WTC11 (cell line): ENCODE results near the gene UBE2J2. TPM values are rescaled to one million over a fixed set of nuclear protein-coding genes. Genes with fewer than 3 reads are reported as not detected.
A peak's percentile ranks its signal among the peaks of the same experiment; 100 is the strongest.

Experiments used
- ATAC-seq: fragments of 200-7000 bp; cut with Tn5 transposase; 2 replicates; pipeline ENCODE4 v1.10.0; 2021; ENCODE audit warnings: mild to moderate bottlenecking, moderate library complexity
- CTCF ChIA-PET: fragments of 300-600 bp; sonication (Branson Sonifier 250); formaldehyde crosslinking; loops from one replicate; lab custom pipeline; 2021; ENCODE audit warnings: antibody characterized with exemption; lab: Charles Lee
- POLR2A ChIA-PET: fragments of 350-600 bp; sonication (Branson Sonifier 250); formaldehyde crosslinking; loops from one replicate; lab custom pipeline; 2021; ENCODE audit warnings: antibody characterized with exemption; lab: Charles Lee
- DNase-seq: peaks from one replicate; pipeline ENCODE4 v3.0.0; 2021; ENCODE audit warnings: low spot score
- H3K27ac Mint-ChIP-seq: 2 replicates; pipeline ENCODE4 v1.8.0; 2021; ENCODE audit warnings: mixed read lengths
- H3K27me3 Mint-ChIP-seq: 2 replicates; pipeline ENCODE4 v1.8.0; 2021; ENCODE audit warnings: low read depth, mild to moderate bottlenecking, moderate library complexity, mixed read lengths
- H3K36me3 Mint-ChIP-seq: 2 replicates; pipeline ENCODE4 v1.8.0; 2021; ENCODE audit warnings: mixed read lengths
- H3K4me1 Mint-ChIP-seq: 2 replicates; pipeline ENCODE4 v1.8.0; 2022; ENCODE audit warnings: mixed read lengths
- H3K4me3 Mint-ChIP-seq: 2 replicates; pipeline ENCODE4 v1.8.0; 2021; ENCODE audit warnings: mild to moderate bottlenecking, moderate library complexity, mixed read lengths
- H3K9me3 Mint-ChIP-seq: 2 replicates; pipeline ENCODE4 v1.8.0; 2021; ENCODE audit warnings: mixed read lengths
- CBFB ChIP-seq: sonication (generic); formaldehyde crosslinking; IDR thresholded peaks from 2 replicates; pipeline ENCODE4 v1.8.1; 2022; ENCODE audit warnings: mild to moderate bottlenecking, low read depth, missing genetic modification reagents
- CDX4 ChIP-seq: fragments of 250-450 bp; sonication (Bioruptor Pico); IDR thresholded peaks from 2 replicates; pipeline ENCODE4 v1.9.0; 2021; ENCODE audit warnings: moderate library complexity, mild to moderate bottlenecking, inconsistent platforms, borderline replicate concordance
- NFYB ChIP-seq: sonication (generic); formaldehyde crosslinking; conservative IDR thresholded peaks from 2 replicates; pipeline ENCODE4 v1.8.0; 2022; ENCODE audit warnings: low read depth, missing genetic modification reagents
- SMAD3 ChIP-seq: sonication (generic); formaldehyde crosslinking; IDR thresholded peaks from 2 replicates; pipeline ENCODE4 v1.8.0; 2022; ENCODE audit warnings: missing genetic modification reagents, mild to moderate bottlenecking, borderline replicate concordance
- SMAD4 ChIP-seq: sonication (generic); formaldehyde crosslinking; IDR thresholded peaks from 2 replicates; pipeline ENCODE4 v1.8.0; 2022; ENCODE audit warnings: mild to moderate bottlenecking, missing genetic modification reagents
- ZNF425 ChIP-seq: fragments of 250-450 bp; sonication (Bioruptor Pico); conservative IDR thresholded peaks from 2 replicates; pipeline ENCODE4 v1.9.0; 2021; ENCODE audit warnings: mild to moderate bottlenecking
- total RNA-seq: library from RNA; stranded (reverse); gene quantifications from 3 replicates; pipeline ENCODE4 v1.2.3, GENCODE V29; 2021
- TF ChIP-seq, protein P1 (sequence below): sonication (generic); formaldehyde crosslinking; conservative IDR thresholded peaks from 2 replicates; pipeline ENCODE4 v1.8.1; 2023; ENCODE audit warnings: mild to moderate bottlenecking, low read depth, missing genetic modification reagents, moderate library complexity
- TF ChIP-seq, protein P2 (sequence below): sonication (generic); formaldehyde crosslinking; IDR thresholded peaks from 2 replicates; pipeline ENCODE4 v1.8.1; 2023; ENCODE audit warnings: mild to moderate bottlenecking, missing genetic modification reagents
- TF ChIP-seq, protein P3 (sequence below): fragments of 250-450 bp; sonication (Bioruptor Pico); IDR thresholded peaks from 2 replicates; pipeline ENCODE4 v1.9.0; 2021; ENCODE audit warnings: mild to moderate bottlenecking

UBE2J2 gene
- total RNA-seq, 1 experiment from 2014 or later, result 72.2 TPM

GRCh38 chr1:1287288-1288110 lies 13.8 kb upstream of the UBE2J2 start (continued):
- TF ChIP-seq, protein P1, sequence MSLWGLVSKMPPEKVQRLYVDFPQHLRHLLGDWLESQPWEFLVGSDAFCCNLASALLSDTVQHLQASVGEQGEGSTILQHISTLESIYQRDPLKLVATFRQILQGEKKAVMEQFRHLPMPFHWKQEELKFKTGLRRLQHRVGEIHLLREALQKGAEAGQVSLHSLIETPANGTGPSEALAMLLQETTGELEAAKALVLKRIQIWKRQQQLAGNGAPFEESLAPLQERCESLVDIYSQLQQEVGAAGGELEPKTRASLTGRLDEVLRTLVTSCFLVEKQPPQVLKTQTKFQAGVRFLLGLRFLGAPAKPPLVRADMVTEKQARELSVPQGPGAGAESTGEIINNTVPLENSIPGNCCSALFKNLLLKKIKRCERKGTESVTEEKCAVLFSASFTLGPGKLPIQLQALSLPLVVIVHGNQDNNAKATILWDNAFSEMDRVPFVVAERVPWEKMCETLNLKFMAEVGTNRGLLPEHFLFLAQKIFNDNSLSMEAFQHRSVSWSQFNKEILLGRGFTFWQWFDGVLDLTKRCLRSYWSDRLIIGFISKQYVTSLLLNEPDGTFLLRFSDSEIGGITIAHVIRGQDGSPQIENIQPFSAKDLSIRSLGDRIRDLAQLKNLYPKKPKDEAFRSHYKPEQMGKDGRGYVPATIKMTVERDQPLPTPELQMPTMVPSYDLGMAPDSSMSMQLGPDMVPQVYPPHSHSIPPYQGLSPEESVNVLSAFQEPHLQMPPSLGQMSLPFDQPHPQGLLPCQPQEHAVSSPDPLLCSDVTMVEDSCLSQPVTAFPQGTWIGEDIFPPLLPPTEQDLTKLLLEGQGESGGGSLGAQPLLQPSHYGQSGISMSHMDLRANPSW, result no peak
- TF ChIP-seq, protein P2, sequence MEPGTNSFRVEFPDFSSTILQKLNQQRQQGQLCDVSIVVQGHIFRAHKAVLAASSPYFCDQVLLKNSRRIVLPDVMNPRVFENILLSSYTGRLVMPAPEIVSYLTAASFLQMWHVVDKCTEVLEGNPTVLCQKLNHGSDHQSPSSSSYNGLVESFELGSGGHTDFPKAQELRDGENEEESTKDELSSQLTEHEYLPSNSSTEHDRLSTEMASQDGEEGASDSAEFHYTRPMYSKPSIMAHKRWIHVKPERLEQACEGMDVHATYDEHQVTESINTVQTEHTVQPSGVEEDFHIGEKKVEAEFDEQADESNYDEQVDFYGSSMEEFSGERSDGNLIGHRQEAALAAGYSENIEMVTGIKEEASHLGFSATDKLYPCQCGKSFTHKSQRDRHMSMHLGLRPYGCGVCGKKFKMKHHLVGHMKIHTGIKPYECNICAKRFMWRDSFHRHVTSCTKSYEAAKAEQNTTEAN (CRISPR knock-in tag), result no peak

GRCh38 chr1:1286313-1287261 lies 12.9 kb upstream of the UBE2J2 start:
- Mint-ChIP-seq H3K4me1 (no peaks in the 10 kb centered on the region), H3K27ac (no peak overlapping the region), H3K9me3 (no peaks in the 10 kb centered on the region), H3K4me3 (no peak overlapping the region), H3K36me3 (no peaks in the 10 kb centered on the region), H3K27me3 (no peaks in the 10 kb centered on the region)
- CTCF ChIA-PET, result interaction anchor here (1.8 kb wide), 1 partner anchor 40 kb away, joined by 8 read pairs; the partner anchor contains the start of gene C1QTNF12
- POLR2A ChIA-PET, result no interaction called here
- ATAC-seq (no peak), DNase-seq (peak; percentile 13)
- no peak for TF ChIP-seq SMAD3
- no peak for TF ChIP-seq CDX4 (CRISPR knock-in tag)
- no peak for TF ChIP-seq NFYB (CRISPR knock-in tag)
- no peak for TF ChIP-seq SMAD4 (CRISPR knock-in tag)
- no peak for TF ChIP-seq ZNF425 (CRISPR knock-in tag)
- TF ChIP-seq, protein P3, sequence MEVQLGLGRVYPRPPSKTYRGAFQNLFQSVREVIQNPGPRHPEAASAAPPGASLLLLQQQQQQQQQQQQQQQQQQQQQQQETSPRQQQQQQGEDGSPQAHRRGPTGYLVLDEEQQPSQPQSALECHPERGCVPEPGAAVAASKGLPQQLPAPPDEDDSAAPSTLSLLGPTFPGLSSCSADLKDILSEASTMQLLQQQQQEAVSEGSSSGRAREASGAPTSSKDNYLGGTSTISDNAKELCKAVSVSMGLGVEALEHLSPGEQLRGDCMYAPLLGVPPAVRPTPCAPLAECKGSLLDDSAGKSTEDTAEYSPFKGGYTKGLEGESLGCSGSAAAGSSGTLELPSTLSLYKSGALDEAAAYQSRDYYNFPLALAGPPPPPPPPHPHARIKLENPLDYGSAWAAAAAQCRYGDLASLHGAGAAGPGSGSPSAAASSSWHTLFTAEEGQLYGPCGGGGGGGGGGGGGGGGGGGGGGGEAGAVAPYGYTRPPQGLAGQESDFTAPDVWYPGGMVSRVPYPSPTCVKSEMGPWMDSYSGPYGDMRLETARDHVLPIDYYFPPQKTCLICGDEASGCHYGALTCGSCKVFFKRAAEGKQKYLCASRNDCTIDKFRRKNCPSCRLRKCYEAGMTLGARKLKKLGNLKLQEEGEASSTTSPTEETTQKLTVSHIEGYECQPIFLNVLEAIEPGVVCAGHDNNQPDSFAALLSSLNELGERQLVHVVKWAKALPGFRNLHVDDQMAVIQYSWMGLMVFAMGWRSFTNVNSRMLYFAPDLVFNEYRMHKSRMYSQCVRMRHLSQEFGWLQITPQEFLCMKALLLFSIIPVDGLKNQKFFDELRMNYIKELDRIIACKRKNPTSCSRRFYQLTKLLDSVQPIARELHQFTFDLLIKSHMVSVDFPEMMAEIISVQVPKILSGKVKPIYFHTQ (CRISPR knock-in tag), result no peak
- no peak for TF ChIP-seq CBFB (CRISPR knock-in tag)
